Inferior parietal cortex (tissue), 1 donor: ENCODE results near the gene FNDC11.
A peak's percentile ranks its signal among the peaks of the same experiment; 100 is the strongest.

Source experiments
- DNase-seq: peaks from one replicate; pipeline ENCODE4 v3.0.0-alpha.2; 2016; ENCODE audit errors: extremely low spot score

Gene FNDC11

DNA sequence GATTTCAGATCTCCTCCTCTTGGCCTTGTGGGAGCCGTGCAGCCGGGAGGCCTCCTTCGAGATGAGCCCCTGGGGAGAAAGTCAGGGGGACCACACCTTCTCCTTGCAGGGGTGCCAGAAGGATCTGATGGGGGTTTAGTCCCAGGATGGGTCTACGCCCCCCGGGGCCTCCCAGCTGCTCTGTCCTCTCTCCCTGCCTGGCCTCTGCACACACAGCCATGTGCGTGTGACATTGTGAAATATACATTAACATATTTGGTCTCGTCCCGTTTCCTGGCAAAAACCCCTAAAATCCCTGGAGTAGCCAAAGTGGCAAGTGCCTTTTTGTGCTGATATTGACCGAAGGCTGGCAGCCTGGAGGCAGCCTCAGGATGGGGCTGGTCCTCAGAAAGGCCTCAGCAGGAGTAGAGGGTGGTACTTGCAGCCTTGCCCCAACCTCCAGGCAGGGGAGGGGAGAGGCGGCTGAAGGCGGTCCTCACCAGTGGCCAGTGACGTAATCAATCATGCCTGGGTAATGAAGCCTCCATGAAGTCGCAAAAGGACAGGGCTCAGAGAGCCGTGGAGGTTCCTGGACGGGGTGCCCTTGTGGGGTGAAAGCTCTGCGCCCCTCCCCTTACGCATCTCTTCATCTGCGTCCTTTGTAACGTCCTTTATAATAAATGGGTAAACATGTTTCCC lies 25.2 kb downstream of the FNDC11 start:
- DNase-seq: no peak

DNA sequence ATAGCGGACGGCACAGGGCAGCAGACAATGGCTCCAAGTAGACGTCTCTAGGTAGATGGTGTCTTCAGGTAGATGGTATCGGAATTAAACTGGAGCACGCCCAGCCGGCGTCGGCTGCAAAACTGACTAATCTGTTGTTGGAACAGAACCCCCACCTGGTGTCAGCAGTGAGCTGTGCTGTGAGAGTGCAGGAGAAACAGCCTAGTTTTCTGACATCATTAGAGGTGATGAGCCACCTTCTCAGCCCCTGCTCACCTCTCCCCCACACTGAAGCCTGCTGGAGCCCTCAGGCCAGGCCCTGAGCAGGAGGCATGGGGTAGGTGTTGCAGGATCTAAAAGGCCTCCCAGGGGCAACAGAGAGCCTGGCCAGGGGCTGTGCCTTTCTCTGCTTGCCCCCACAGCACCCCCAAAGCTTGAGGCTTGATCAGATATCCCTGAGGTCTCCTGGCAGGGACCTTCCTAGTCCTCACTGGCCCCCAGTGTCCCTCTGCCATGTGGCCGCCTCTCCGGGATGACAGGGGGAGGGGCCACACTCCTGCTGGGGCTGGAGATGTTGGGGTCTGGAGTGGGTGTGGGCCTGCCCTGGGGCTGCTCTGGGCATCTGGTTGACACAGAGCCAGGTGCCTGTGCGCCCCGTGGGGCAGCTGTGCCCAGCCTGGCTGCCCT lies 27.0 kb downstream of the FNDC11 start:
- peak; percentile 13 for DNase-seq

DNA sequence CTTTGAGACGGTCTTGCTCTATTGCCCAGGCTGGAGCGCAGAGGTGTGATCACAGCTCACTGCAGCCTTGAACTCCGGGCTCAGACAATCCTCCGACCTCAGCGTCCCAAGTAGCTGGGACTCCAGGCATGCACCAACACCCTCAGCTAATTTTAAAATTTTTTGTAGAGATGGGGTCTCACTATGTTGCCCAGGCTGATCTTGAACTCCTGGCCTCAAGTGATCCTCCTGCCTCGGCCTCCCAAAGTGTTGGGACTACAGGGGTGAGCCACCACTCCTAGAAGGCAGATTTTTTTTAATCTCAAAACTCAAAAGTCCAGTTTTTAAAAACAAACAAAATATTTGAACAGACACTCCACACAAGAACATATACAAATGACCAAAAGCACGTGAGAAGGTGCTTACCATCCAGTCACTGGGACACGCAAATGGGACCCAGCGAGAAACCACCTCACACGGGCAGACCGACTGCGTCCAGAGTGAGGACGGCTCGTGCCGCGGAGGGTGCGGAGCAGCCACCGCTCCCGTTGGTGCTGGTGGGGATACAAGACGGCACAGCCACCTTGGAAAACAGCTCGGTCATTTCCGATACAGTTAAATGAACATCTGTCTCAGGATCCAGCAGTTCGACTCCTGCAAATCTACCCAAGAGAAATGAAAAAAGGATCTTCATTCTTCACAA lies 28.6 kb downstream of the FNDC11 start:
- DNase-seq: no peak

DNA sequence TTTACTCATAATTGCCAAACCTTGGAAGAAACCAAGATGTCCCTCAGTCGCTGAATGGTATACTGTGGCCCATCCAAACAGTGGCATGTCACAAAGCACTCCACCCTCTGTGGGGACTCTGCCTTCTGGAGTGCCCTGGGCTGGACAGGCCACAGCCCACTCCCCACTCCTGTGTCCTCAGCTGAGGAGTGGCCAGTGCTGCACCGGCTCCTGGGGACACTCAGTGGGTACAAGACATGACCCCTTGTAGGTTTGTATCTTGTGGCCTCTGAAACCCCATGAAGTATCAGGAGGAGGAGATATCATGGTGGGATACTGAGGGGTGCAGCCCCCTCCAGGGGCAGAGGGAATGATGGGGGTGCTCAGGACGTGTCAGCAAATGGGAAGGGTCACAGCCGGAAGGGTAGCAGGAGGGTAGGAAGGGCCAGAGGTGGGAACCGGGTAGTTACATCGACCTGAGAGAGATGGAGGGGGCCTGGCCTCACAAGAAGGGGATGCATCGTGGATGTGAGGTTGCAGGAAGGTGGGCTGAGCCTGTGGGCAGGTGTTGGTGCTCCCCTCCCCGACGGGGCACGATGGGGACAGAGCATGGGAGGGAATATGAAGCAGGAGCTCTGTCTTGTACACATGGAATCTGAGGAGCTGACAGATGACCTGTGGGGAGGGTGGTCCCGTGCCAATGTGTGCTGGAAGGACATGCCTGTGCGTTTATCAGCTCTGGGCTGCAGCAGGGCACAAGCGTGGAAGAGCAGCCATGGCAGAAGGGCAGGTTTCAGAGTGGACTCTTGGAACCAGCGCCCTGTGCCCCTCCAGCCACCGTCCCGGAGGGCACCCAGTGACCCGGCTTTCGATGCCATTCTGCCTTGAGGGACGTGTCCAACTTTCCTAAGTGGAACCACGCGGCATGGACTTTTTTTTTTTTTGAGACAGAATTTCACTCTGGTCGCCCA lies 31.9 kb downstream of the FNDC11 start:
- no peak for DNase-seq

DNA sequence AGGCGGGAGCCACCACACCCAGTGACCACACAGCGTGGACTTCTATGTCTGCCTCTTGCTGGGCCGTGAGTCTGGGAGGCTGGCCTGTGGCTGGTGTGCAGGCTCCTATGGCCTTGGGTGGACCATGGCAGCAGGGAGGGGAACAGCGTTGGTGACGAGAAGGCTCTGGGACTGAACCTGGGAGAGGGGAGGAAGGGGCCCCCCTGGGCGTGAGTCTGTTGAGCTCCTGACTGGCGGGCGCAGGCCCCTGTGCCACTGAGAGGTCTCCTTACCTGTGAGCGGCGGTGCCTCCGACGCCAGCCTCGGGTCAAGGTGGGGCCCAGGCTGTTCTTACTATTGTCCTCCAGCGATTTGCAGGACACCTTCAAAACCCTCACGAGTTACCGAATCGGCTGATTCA lies 32.8 kb downstream of the FNDC11 start:
- no peak for DNase-seq

DNA sequence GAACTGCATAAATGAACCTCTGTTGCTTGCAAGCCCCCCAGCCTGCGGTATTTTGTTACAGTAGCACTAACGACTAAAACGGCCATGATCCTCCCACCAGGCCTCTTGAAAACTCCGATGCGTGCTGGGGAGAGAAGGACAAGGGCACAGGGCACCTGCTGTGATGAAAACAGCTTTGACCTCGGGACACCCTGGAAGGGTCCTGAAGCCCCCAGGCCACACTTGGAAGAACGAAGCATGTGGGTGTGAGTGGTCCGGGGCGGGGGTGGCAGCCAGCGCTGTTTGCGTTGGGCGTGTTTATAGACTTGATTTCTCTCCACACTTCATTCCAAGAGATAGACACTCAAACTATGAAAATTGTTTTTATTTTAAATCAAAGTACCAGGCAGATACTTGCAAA lies 33.3 kb downstream of the FNDC11 start:
- no peak for DNase-seq

DNA sequence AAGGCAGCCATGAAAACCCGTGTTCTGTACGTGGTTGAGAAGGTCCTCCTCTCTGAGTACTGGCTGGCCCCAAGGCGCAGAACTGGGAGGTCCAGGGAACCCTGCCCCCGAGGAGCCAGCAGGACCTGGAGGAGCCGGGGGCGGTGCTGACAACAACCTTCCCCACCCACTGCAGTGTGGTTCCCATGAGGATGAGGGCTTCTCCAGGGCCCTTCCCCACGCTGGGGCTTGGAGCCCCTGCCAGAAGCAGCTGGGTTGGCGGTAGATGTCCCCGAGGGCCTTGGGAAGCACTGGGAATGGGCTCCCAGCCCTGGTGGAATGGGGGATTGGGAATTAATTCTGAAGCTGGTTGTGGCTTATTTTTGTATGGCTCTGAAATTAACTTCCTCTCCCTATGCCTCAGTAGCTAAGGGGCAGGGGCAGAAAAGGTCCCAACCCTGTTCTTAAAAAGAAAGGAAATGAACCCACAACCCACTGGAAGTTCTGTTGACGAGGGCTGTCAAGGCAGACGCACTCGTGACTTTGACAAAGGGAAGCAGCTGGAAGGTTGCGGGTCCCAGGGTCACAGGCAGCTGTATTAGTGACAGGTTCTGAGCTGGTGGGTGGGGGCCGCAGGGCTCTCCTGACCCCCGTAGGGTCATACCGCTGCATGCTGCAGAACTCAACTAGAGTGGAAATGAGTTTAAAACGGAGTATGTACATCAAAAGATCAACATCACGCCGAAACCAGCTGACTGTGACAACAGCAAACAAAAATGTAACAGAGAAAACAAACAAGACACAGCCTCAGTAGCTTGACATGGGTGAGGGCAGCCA lies 34.0 kb downstream of the FNDC11 start:
- no peak for DNase-seq

GRCh38 chr20:63588641-63589041 lies 34.7 kb downstream of the FNDC11 start:
- no peak for DNase-seq

DNA sequence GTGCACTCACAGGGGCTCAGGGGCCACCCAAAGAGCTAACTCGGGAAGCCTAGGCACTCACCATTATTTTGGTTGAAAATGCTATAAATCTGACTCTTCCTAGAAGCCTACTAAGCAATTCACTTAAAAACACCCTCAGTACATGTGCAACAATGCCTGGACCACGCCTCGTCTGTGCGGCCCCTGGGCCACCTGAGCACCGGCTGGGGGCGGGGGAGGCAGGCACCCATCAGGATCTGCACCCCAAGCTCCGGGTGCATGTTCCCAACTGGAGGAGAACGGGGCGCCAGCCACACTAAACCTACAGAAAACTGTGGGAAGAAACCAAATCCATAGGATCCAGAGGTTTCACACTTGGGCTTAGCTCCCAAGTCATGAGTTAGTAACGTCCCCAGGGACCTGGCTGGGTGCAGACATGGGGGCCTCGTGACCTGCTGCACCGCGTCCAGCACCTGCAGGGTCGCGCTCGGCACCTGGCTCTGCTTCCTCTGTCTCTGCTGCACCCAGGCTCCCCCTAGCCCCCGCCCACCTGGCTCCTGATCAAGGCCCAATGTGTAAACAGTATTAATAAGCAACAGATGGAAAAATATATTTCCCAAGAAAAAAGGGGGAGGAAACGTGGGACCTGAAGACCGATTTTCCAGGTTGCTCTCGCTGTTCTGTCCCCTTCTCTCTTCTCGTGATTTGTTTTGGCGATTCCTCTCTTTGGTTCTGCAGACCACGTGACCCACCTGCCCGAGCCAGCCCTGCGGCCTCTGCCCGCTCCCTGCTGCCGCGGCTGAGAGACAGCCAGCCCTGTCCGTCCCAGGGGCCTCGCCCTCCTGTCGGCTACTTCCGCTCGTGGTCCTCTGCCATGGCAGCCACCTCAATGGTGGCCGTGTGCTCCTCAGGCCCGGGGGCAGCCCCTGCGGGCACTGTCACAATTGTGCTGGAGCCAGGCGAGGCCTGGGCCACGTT lies 35.6 kb downstream of the FNDC11 start:
- DNase-seq: no peak

GRCh38 chr20:63590218-63591146 lies 36.5 kb downstream of the FNDC11 start:
- DNase-seq: no peak

- no peak for DNase-seq
Observed at GRCh38 chr20:63591147-63591533, 37.2 kb downstream of the FNDC11 start.

DNA sequence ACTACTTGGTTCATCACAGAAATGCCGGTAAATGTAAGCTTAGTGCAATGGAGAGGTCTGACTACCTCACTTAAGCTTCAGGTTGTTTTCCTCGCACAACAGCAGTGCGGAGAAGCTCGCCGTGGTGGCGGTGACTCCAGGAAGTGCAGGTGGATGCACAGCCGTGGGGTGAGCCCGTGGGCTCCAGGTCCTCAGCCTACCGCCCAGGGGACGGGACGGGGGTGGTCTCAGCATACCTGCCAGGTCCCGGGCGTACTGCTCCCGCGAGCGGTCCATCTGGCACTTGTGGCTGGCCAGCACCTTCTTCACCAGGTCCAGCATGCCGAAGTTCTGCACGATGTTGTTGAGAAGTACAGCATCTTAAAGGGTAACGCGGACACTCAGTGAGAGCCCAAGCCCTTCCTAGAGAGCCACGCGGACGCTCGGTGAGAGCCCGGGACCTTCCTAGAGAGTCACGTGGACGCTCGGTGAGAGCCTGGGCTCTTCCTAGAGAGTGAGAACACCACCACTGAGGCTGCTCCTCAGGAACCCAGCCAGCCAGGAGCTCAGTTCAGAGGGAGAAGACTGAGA lies 37.9 kb downstream of the FNDC11 start:
- DNase-seq: no peak

GRCh38 chr20:63592661-63593060 lies 38.7 kb downstream of the FNDC11 start:
- DNase-seq: no peak

DNA sequence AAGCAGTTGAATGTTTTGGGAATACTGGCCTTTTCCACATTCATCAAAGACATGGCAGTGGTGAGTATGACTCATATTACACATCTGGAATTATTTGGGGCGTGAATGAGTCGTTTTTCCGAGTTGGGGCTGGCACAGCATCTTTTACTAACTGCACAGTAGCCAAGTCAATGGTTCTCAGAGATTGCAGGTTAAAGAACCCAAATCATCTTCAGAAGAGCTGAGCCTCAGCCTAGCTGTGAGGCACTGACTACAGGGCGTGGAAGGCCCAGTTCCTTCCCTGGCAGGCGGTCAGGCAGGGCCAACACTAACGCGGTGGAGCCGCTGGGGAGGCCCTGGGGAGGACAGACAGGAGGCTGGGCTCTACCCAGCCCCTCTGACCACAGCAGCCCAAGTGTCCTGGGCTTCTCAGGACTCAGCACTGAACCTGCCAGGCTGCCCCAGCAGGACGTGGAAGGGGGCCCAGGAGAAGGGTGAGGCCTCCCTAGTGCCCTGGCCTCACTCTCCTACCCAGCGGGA lies 40.1 kb downstream of the FNDC11 start:
- DNase-seq: no peak

- no peak for DNase-seq
Observed at GRCh38 chr20:63595416-63596127, 41.6 kb downstream of the FNDC11 start.

DNA sequence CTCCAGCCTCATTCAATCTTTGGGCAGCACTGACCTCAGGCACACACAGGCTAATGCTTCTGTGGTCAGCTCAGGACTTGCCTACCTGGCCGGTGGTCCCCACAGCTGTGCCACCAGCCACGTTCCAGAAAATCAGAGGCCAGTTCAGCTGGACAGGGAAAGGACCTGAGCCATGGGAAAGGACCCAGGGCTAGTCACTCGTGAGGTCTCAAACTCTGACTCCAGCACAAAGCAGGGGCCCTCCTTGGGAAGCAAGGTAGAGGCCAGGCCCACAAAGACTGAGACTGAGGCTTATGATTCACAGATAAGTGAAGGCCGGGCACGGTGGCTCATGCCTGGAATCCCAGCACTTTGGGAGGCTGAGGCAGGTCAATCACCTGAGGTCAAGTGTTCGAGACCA lies 42.5 kb downstream of the FNDC11 start:
- no peak for DNase-seq

DNA sequence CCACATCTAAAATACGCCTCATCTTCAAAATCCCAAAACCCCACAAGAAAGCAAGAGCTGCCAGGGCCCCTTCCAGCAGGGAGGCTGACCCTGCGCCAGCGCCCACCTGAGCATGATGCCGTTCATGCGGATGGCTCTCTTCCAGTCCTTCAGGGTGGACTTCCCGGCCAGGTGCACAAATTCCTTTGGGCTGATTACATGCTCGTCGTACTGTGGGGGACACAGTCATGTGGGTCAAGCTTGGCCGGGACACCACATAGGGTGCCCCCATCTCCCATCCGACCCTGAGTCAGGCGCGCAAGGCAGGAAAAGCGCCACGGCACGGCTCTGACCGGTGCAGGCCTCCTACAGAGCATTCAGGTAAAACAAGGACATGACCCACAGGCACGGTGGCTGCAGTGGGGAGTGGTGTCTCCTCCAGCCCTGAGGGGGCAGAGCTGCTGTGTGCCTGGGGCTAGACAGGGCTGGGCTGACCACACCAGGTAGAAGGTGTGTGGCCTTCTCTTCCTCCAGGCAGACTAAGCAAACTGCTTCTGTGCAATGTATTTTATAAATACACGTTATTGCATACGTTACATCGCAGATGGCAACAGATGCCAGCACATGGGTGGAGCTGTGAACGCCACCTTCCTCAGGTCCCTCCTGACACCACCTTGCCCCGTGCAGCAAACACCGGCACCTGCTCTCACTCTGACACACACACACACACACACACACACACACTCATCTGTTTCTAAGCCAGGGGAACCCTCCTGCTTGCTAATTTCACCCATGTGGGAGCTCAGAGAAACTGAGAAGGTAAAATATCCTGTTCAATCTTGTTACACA lies 43.9 kb downstream of the FNDC11 start:
- DNase-seq: no peak
